HG03103 (cell line): ENCODE measurements around the gene SLC4A2.

Experiments used
- ATAC-seq: cut with Tn5 transposase; IDR thresholded peaks from one replicate; pipeline ENCODE4 v1.9.1; 2021; ENCODE audit warnings: low read depth; ENCODE audit not compliant: unreplicated experiment

The SLC4A2 gene

GRCh38 chr7:151079199-151079910 is 20.0 kb downstream of the SLC4A2 start:
- ATAC-seq: no peak

- ATAC-seq: no peak
Observed at GRCh38 chr7:151080067-151080521, 20.7 kb downstream of the SLC4A2 start.

- ATAC-seq: peak; percentile 71
Observed at GRCh38 chr7:151080522-151081169, 21.3 kb downstream of the SLC4A2 start, which contains the start of gene FASTK. Gene FASTK (minus strand): TSS chr7:151080809. CDS start chr7:151080766, 43 bp downstream.

- no peak for ATAC-seq
Observed at GRCh38 chr7:151081170-151082101, 22.0 kb downstream of the SLC4A2 start.

- no peak for ATAC-seq
Observed at GRCh38 chr7:151082141-151083070, 23.0 kb downstream of the SLC4A2 start.

GRCh38 chr7:151083071-151083823 is 23.9 kb downstream of the SLC4A2 start, which contains the start of gene TMUB1:
Gene TMUB1 (minus strand): TSS chr7:151083493. CDS start chr7:151082563, 930 bp downstream.
- ATAC-seq: peak; percentile 34

GRCh38 chr7:151083824-151084160 is 24.4 kb downstream of the SLC4A2 start:
- ATAC-seq: no peak

- ATAC-seq: no peak
Observed at GRCh38 chr7:151085329-151085690, 25.9 kb downstream of the SLC4A2 start.

GRCh38 chr7:151085691-151086620 is 26.6 kb downstream of the SLC4A2 start, which contains the start of gene AGAP3:
Gene AGAP3 (plus strand): TSS chr7:151086475. CDS start chr7:151086742, 267 bp downstream.
- ATAC-seq: peak; percentile 37

GRCh38 chr7:151086802-151087244 is 27.4 kb downstream of the SLC4A2 start:
- ATAC-seq: no peak

GRCh38 chr7:151087245-151088018 is 28.0 kb downstream of the SLC4A2 start:
- ATAC-seq: no peak

GRCh38 chr7:151088019-151088855 is 28.8 kb downstream of the SLC4A2 start:
- ATAC-seq: no peak

- ATAC-seq: no peak
Observed at GRCh38 chr7:151088856-151089699, 29.7 kb downstream of the SLC4A2 start.

- ATAC-seq: no peak
Observed at GRCh38 chr7:151089893-151090730, 30.7 kb downstream of the SLC4A2 start.

- ATAC-seq: no peak
Observed at GRCh38 chr7:151091003-151091402, 31.6 kb downstream of the SLC4A2 start.
